ENCODE results near the gene VDAC1. TPM values are rescaled to one million over a fixed set of nuclear protein-coding genes. Genes with fewer than 3 reads are reported as not detected.
"Not testable (repeated sequence)": the region's sequence is repeated elsewhere in the genome, so short reads cannot be mapped to it uniquely, and the experiment has no call there.

The VDAC1 gene
- total RNA-seq, 1 donor = 87.0 TPM

DNA sequence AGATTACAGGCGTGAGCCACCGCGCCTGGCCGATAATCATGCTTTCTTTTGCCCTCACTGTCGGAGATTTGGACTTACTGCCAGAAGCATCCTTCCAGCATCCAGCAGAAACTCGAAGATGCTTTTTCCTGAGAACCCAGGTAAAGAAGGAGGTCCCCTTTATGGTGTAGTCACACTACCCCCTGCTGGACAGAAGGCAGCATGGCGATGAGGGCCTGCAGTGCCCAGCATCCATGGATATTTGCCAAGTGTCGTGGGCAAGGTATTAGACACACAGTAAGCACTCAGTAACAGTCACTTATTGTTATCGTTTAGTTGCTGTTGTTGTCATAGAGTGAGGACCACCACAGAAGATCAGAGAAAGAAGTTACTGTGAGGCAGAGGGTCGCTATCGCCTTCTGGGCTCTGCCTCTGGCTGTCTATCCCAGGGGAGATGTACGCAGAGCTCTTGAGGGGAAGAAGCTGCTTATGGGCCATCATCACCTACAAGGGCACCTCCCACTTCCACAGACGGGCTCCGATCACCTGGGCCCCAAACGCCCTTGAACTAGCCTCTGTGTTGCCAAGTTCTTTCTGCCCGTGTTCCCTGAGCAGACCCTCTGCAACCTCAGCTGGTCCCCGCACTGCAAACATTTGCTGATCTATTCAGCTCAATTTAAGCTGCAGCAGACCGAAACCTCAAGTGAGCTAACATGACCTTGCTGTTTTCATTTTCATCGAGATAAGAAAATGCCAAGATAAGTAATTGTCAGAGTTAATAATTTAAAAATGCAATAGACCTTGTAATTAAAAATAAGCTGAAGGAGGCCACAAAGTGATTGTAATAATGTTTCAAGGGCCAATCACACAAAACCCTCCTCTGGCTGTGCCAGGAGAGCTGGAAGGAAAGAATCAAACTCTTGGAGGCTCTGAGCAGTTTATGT lies 60.3 kb downstream of the VDAC1 start:
- peak in 2 of 3 donors; percentile 54 to 71 for DNase-seq (ENCODE audit: low read depth in 2 of 3, low spot score in 2 of 3)

DNA sequence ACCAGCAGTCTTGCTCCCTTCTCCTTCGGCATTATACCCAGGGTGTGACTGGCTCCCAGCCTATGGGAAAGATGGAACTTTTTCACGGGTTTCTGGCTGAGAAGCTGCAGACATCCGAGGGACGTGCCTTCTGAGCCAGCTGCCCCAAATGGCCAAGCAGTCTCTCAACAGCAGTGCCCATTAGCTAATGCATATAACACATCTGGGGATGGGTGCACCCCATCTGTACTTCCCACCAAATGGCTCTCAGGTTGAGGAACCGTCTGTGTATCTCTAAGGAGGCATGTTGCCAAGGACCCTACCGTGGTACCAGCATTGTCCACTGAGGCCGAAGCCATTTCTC lies 61.3 kb downstream of the VDAC1 start:
- no peak for DNase-seq (ENCODE audit: low read depth in 2 of 3, low spot score in 2 of 3)

- no peak for DNase-seq (ENCODE audit: low read depth in 2 of 3, low spot score in 2 of 3)
Observed at GRCh38 chr5:133942614-133943474, 61.9 kb downstream of the VDAC1 start.

DNA sequence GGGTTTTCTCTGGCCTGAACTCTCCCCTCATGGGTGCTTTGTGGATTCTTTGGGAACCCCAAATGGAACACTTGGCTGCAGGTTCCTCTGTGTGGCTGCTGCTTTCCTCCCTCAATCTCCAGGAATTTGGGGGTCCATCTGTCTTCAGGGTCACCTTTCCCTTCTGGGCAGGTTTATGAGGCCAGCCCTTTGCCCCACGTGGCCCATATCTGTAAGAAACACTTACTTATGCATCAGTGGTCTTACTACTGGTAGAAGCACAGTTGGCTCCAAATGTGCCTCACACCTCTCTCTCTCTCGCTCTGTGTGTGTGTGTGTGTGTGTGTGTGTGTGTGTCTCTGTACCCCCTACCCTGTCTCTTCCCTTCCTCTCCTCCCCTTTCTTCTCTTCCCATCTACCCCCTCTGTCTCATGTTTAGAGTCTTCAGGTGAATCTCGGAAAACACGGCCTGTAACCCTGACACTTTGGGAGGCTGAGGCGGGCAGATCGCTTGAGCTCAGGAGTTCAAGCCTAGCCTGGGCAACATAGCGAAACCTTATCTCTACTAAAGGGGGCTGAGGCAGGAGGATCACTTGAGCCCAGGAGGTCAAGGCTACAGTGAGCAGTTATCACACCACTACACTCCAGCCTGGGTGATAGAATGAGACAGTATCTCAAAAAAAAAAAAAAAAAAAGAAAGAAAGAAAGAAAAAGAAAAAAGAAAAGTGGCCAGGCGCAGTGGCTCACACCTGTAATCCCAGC lies 63.1 kb downstream of the VDAC1 start:
- no peak for DNase-seq (ENCODE audit: low read depth in 2 of 3, low spot score in 2 of 3)

- DNase-seq (ENCODE audit: low read depth in 2 of 3, low spot score in 2 of 3) = no peak
Observed at GRCh38 chr5:133939668-133940067, 65.1 kb downstream of the VDAC1 start.

GRCh38 chr5:133938929-133939328 lies 65.8 kb downstream of the VDAC1 start:
- no peak for DNase-seq (ENCODE audit: low read depth in 2 of 3, low spot score in 2 of 3)

- no peak for DNase-seq (ENCODE audit: low read depth in 2 of 3, low spot score in 2 of 3)
Observed at GRCh38 chr5:133938039-133938821, 66.5 kb downstream of the VDAC1 start.

GRCh38 chr5:133937628-133938027 lies 67.1 kb downstream of the VDAC1 start:
- DNase-seq (ENCODE audit: low read depth in 2 of 3, low spot score in 2 of 3) = not testable (repeated sequence)

DNA sequence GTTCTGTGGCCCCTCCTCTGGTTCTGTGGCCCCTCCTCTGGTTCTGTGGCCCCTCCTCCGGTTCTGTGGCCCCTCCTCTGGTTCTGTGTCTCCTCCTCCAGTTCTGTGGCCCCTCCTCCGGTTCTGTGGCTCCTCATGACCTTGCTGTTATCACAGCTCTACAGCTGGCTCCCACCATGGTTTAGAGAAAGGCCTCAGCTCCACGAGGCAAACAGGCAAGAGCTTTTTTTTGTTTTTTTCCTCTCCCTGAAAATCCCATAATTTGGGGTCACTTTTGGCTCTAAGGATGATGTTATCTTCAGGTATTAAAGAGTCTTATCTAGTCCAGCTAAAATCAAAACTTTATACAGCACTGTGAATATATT lies 68.1 kb downstream of the VDAC1 start:
- peak in 2 of 3 donors; percentile 12 to 30 for DNase-seq (ENCODE audit: low read depth in 2 of 3, low spot score in 2 of 3)

DNA sequence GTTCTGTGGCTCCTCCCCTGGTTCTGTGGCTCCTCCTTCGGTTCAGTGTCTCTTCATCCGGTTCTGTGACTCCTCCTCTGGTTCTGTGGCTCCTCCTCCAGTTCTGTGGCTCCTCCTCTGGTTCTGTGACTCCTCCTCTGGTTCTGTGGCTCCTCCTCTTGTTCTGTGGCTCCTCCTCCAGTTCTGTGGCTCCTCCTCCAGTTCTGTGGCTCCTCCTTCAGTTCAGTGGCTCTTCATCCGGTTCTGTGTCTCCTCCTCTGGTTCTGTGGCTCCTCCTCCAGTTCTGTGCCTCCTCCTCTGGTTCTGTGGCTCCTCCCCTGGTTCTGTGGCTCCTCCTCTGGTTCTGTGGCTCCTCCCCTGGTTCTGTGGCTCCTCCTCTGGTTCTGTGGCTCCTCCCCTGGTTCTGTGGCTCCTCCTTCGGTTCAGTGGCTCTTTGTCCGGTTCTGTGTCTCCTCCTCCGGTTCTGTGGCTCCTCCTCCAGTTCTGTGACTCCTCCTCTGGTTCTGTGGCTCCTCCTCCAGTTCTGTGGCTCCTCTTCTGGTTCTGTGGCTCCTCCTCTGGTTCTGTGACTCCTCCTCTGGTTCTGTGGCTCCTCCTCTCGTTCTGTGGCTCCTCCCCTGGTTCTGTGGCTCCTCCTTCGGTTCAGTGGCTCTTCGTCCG lies 68.7 kb downstream of the VDAC1 start:
- not testable (repeated sequence) for DNase-seq (ENCODE audit: low read depth in 2 of 3, low spot score in 2 of 3)

DNA sequence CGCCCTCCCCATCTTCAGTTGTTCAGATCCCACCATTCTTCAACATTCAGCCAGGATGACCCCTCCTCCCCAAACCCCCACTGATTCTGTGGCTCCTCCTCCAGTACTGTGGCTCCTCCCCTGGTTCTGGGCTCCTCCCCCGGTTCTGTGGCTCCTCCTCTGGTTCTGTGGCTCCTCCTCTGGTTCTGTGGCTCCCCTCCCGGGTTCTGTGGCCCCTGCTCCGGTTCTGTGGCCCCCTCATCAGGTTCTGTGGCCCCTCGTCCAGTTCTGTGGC lies 69.2 kb downstream of the VDAC1 start:
- no peak for DNase-seq (ENCODE audit: low read depth in 2 of 3, low spot score in 2 of 3)

DNA sequence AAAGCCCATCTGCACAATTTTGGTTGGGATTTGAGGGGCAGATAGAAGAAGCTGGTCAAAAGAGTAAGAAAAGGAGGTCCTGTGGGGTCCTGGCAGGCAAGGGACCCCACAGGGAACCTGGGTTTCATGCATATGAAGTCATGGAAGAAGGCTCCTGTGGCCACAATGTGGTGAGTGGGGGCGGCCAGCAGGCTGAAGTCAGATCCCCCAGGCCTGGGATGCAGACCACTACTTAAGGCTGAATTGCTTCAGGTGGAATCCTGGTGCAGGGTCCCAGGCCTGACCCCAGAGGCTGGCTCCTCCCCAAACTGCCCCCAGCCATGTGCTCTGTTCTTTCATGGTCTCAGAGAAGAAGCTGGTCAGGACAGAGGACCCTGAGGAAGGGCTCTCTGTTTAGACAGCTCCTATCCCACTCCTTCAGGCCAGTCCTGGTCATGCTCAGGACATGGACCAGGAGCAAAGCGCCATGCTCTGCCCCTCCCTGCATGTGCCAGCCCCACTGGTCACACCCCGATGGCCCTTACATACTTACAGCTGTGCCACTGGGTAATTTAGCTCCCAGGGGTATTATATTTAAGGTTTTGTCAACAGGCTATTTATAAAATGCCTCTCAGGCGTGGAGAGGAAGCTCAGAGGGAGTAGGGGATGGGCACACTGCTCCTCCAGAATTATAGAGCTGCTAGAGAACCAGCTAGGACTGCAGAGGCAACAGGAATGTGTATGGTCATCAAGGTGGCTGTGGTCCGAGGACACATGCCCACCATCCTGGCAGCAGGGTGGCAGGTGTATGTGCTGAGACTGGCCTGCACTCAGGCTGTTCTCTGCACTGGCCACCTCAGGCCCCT lies 69.7 kb downstream of the VDAC1 start:
- no peak for DNase-seq (ENCODE audit: low read depth in 2 of 3, low spot score in 2 of 3)

GRCh38 chr5:133934311-133934710 lies 70.5 kb downstream of the VDAC1 start:
- no peak for DNase-seq (ENCODE audit: low read depth in 2 of 3, low spot score in 2 of 3)

DNA sequence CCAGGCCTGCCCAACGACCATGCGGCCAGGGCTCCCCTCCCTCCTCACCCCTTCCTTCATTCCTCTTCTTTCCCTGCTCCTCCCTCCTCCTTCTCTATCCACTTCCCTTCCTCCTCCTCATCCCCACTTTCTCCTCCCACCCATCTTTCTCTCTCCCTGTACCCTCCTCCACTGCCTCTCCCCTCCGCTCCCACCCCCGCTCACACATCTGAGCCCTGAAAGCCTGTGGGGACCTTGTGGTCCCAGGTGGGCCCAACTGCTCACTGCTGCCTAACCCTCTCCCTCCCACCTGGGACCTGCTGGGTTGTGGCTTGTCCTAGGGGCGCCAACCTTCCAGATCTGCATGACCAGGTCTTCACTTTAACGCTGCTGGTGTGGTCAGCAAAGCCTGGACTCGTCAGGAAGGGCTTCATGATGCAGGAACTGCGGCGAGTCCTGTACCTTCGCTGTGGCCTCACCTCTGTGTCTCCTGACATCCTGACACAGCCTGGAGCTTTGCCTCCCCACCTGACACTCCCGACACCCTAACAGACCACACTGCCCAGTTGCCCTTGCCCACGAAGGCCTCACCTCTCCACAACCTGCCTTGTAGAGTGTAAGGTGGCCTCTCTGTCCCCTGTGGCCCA lies 71.0 kb downstream of the VDAC1 start:
- DNase-seq (ENCODE audit: low read depth in 2 of 3, low spot score in 2 of 3) = no peak

DNA sequence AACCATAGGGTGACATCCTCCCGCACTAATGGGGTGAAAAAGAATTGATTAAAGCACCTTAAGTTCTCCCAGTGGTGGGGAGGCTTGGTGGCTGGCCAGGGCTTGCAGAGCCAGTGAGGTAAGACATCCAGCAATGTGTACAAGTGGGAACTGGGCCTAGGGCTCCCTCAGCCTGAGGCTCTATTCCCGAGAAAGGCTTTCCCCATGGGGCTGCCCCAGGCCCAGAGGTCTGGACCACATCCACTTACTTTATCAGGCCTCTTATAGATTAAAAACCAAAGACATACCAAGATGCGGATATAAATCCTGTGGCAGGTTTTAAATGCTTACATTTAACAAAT lies 71.6 kb downstream of the VDAC1 start:
- no peak for DNase-seq (ENCODE audit: low read depth in 2 of 3, low spot score in 2 of 3)

DNA sequence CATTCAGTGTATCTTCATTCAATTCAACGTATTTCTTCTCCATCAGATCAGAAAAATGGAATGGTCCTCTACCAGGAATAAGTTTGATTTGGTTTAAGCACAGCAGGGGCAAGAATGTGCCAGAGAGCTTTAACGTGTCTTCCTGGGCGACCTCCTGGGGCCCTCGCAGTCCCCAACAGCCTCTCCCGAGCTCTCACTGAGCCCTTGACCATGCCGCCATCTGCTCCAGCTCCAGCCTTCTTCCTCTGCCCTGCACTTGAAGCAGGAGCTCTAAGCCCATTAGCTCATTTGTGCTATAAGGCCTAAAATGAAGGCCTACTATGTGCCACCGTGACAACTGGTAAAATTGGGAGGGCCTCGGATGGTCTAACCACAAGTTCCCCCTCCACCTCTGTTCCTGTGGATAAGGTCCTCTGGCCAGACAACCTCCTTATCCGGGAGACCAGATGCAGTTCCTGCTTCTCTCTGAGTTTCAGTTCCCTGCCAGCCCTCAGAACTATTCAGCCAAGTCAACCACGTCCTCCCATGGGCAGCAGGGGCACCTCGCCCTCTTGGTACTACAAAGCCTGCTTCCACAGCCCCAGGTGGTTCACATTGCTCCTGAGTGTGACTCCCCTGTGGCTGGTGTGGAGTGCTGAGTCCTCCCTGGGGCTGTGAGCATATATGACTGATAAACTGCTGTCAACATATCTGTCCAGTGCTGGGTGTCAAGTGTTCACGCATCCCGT lies 72.2 kb downstream of the VDAC1 start:
- peak in 2 of 3 donors; percentile 87 to 96 for DNase-seq (ENCODE audit: low read depth in 2 of 3, low spot score in 2 of 3)

DNA sequence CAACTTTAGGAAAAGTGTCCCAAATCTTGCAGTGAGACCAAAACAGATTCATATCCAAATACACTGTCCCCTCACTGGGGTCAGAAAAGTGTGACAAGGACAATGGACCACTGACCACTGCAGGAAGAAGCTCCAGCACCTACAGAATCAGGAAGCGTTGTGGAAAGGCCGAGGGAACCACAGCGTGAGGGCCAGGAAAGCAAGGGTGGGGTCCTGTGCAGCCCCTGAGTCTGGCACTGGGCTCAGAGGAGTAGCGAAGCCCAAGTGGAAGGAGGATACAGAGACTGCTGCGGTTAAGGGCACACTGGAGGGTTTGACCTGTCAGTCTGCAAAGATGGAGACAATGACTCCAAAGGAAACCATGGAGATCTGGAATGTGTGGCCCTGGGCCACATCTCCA lies 73.2 kb downstream of the VDAC1 start:
- no peak for DNase-seq (ENCODE audit: low read depth in 2 of 3, low spot score in 2 of 3)

- DNase-seq (ENCODE audit: low read depth in 2 of 3, low spot score in 2 of 3) = peak in 1 of 3 donors; percentile 22
Observed at GRCh38 chr5:133930813-133931090, 74.0 kb downstream of the VDAC1 start.
